Hematopoietic multipotent progenitor cell treated with erythropoietin and hydrocortisone succinate and interleukin-3 and kit ligand, for 15 days (in vitro differentiated cells): ENCODE measurements around the gene SIL1.
"Not testable (repeated sequence)": the region's sequence is repeated elsewhere in the genome, so short reads cannot be mapped to it uniquely, and the experiment has no call there.

ENCODE experiments used
- DNase-seq: peaks from one replicate; pipeline ENCODE4 v3.0.0-alpha.2; 2015; ENCODE audit warnings: low spot score

SIL1 gene

GRCh38 chr5:139138809-139139208 is 59.4 kb downstream of the SIL1 start:
- no peak for DNase-seq

- DNase-seq: no peak
Observed at GRCh38 chr5:139138109-139138508, 60.1 kb downstream of the SIL1 start.

GRCh38 chr5:139137697-139138096 is 60.5 kb downstream of the SIL1 start:
- no peak for DNase-seq

- DNase-seq: no peak
Observed at GRCh38 chr5:139134906-139135305, 63.3 kb downstream of the SIL1 start.

- DNase-seq: no peak
Observed at GRCh38 chr5:139133282-139133681, 64.9 kb downstream of the SIL1 start.

- DNase-seq: no peak
Observed at GRCh38 chr5:139132515-139132914, 65.7 kb downstream of the SIL1 start.

- no peak for DNase-seq
Observed at GRCh38 chr5:139131921-139132432, 66.2 kb downstream of the SIL1 start.

GRCh38 chr5:139131465-139131864 is 66.7 kb downstream of the SIL1 start:
- DNase-seq: no peak

GRCh38 chr5:139131062-139131461 is 67.1 kb downstream of the SIL1 start:
- DNase-seq: no peak

- no peak for DNase-seq
Observed at GRCh38 chr5:139130214-139130613, 68.0 kb downstream of the SIL1 start.

- DNase-seq: no peak
Observed at GRCh38 chr5:139126711-139127111, 71.5 kb downstream of the SIL1 start.

GRCh38 chr5:139125991-139126390 is 72.2 kb downstream of the SIL1 start:
- no peak for DNase-seq

GRCh38 chr5:139124774-139125520 is 73.2 kb downstream of the SIL1 start:
- DNase-seq: no peak

- no peak for DNase-seq
Observed at GRCh38 chr5:139121120-139121519, 77.0 kb downstream of the SIL1 start.

GRCh38 chr5:139120521-139120920 is 77.6 kb downstream of the SIL1 start:
- DNase-seq: no peak

GRCh38 chr5:139118804-139119203 is 79.4 kb downstream of the SIL1 start:
- no peak for DNase-seq

- no peak for DNase-seq
Observed at GRCh38 chr5:139117342-139117884, 80.8 kb downstream of the SIL1 start.

GRCh38 chr5:139116100-139116655 is 82.0 kb downstream of the SIL1 start:
- no peak for DNase-seq

- DNase-seq: no peak
Observed at GRCh38 chr5:139113892-139114291, 84.3 kb downstream of the SIL1 start.

GRCh38 chr5:139112362-139112761 is 85.8 kb downstream of the SIL1 start:
- not testable (repeated sequence) for DNase-seq

- DNase-seq: no peak
Observed at GRCh38 chr5:139110526-139111168, 87.5 kb downstream of the SIL1 start.

GRCh38 chr5:139108063-139108824 is 89.9 kb downstream of the SIL1 start:
- DNase-seq: no peak
